ENCODE data around the gene SPDYE2B. TPM values are rescaled to one million over a fixed set of nuclear protein-coding genes. Genes with fewer than 3 reads are reported as not detected.
"Not testable (repeated sequence)": the region's sequence is repeated elsewhere in the genome, so short reads cannot be mapped to it uniquely, and the experiment has no call there.

Gene SPDYE2B
- polyA plus RNA-seq, 10 donors = 0.32 to 3.9 (median 1.7) TPM

DNA sequence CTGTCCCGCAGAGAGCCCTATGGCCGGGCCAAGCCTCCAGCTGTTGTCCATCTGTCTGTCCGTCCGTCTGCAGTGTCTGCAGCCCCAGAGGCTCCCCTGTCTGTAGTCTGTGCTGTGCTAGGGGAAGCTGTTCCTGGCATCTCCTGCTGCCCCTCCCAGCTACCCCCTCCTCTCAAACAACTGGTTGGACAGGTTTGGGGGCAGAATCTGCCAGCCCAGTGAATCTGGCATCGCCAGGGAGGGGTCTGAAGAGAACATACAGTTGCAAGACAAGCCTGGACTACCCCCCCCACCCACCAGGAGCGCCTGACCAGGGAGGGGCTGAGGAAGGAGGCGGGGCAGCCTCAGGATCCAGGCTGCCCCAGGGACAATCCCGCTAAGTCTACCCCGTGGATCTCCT is 7.4 kb upstream of the SPDYE2B start, which contains the start of gene UPK3BL1:
Gene UPK3BL1 (minus strand): TSS at position 101 of the 400 bp plus-strand sequence. CDS start 50 bp downstream, at position 51.
- not testable (repeated sequence) for DNase-seq

DNA sequence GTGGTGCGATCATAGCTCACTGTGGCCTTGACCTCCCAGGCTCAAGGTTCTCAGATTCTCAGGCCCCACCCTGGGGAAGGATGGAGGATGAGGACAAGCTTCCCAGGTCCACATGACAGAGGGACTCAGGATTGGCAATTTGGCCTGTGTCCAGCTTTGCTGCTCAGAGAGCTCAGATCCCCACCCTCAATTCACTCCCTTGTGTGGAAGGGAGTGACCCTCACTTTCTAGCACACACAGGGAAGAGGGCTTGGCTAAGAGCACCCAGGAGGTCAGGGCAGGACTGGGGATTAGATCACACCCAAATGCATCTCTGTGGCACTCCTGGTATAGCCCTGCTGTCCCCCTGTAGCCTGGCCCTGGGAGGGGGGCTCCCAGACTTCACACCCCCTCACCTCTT is 6.7 kb upstream of the SPDYE2B start:
- not testable (repeated sequence) for DNase-seq

DNA sequence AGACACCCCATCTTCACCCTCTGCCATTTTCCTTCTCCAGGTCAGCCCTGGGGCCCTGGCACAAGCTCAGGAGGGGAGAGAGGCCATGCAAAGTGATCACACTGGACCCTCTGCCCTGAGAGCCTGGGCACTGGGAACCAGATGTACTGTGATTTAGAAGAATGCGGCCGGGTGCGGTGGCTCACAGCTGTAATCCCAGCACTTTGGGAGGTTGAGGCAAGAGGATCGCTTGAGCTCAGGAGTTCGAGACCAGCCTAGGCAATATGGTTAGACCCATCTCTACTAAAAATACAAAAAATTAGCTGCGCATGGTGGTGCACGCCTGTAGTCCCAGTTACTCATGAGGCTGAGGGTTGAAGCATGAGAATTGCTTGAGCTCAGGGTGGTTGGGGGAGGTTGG is 2.3 kb upstream of the SPDYE2B start:
- DNase-seq = not testable (repeated sequence)

DNA sequence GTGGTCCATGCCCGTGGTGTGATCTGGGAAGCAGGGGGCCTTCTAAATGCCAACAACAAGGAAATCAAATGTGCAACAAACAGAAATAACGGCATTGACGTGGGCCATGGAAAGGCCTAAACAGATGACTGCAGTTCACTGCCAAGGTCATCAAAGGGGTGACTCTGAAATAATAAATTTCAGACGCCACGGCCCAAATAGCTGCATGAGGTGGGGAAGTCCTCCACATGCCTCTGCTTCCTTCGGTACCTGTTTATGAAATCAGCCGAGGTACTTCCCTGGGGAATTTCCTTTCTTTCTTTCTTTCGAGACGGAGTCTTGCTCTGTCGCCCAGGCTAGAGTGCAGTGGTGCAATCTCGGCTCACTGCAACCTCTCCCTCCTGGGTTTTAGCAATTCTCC is 14.6 kb downstream of the SPDYE2B start:
- DNase-seq = not testable (repeated sequence)

DNA sequence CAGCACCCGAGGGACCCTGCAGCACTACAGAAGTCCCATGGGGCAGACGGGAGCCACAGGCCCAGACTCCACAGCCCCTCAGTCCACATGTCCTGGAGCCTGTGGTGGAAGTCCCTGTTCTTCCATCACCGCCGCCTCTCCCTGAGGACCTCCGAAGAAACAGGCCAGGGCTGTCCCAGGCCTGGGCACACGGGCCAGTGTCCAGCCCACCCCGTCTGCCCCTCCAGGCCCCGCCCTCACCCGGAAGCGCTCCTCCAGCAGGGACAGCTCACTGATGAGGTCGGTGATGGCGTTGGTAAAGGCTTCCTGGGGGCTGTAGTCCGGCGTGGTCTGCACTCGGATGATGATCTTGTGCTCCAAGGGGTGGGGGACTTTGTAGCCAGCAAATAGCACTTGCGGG is 16.7 kb downstream of the SPDYE2B start:
- not testable (repeated sequence) for DNase-seq

DNA sequence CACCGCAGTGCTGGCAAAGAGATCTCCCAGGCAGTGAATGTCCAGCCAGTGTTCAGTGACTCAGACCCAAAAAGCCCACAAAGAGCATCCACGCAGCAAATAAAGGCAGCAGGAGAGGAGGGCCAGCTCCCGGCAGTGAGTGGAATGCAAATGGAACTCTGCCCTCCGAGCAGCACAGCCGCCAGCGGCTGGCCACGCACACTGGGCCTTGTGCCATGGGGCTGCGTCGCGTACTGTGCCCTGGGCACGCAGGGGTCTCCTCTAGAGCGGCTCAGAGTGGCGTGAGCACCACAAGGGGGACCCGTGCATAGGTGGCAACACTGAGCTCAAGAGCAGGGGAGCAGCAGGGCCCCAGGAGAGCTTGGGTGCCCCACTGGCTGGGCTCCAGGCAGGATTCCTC is 17.4 kb downstream of the SPDYE2B start:
- not testable (repeated sequence) for DNase-seq

DNA sequence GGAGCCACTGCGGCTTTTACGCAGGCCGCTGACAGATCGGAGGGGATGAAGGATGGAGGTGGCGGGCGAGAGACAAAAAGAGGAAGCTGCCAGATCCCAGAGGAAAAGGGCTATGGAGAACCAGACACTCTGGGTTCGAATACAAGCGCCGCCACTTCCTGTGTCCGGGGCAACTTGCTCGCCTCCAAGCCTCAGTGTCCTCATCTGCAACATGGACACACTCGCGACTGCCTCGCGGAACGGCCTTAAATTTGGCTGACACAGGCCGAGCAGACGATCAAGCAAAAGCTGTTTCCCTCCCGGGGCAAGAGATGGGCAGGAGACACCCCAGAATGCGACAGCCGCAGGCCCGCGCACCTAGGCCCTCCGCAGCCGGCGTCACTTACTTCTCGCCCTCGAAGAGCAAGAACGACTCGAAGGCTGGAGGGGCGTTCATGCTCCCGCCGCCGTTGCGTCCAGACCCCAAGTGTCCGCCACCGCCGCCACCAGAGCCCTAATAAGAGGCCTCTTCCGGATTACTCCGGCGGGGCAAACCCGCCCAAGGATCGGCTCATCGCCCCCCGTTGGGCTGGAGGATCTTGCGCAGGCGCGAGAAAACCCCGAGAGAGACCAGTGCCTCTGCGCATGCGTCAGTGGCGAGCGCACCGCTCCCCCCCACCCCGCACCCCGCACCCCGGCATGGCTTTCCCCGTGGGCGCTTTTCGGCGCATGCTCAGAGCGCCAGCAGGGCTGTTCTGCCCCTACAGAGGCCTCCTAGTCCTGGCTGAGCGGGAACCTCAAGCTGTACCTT is 21.2 kb downstream of the SPDYE2B start, which contains the start of gene POLR2J2:
Gene POLR2J2 (minus strand): TSS at position 498 of the 790 bp plus-strand sequence. CDS start 62 bp downstream, at position 436.
- DNase-seq = peak in 1 of 3 donors; percentile 85

DNA sequence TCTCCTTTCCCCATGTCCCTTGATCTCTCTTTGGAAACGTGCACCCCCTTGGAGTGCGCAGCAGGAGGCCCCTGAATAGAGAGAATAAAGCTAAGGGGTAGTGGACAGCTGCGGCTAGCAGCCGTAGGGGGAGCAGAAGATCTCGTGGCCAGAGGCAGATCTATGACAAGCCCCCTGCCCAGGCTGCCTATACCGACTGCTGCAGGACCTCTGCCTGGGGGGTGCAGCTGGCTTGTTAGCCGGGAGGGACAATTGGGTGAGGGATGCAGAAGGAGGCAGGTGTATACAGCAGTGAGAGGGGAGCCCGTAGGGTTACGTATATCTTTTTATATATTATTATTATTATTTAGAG is 21.8 kb downstream of the SPDYE2B start:
- DNase-seq = not testable (repeated sequence)

DNA sequence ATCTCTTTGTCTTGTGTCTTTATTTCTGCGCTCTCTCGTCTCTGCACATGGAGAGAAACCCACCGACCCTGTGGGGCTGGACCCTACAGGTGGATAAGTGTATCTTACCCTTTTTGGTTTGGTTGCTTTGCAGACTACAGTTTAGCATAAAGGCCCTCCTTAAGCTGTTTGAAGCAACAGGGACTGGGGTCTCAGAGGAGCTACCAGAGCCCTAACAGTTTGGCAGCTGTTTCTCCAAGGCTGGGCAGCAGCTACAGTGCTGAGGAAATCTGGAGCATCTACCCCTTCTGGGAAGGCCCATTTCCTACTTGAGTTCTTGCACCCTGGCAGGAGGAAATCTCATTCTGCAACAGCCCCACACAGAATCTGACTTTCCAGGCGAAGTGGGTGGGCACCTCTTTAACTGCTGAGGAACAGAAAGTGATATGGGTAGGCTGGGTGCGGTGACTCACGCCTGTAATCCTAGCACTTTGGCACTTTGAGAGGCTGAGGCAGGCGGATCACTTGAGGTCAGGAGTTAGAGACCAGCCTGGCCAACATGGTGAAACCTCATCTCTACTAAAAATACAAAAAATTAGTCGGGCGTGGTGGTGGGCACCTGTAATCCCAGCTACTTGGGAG is 23.4 kb downstream of the SPDYE2B start:
- DNase-seq = not testable (repeated sequence)

DNA sequence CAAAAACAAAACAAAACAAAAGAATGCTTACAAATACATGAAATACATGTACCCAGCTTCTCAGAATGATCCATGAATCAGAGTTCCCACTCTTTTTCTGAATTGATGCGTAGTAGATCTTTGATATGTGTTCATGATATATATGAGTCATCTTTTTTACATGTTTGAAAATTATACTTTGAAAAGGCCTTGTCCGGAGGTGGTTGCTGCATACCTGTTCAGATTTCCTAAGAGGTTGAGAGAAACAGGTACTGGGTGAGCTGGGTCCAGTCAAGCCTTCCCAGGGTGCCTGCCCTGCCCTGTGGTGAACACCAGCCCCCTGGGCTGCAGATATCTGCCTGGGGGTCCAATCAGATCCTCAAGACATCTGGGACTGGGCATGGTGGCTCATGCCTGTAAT is 25.4 kb downstream of the SPDYE2B start:
- not testable (repeated sequence) for DNase-seq

DNA sequence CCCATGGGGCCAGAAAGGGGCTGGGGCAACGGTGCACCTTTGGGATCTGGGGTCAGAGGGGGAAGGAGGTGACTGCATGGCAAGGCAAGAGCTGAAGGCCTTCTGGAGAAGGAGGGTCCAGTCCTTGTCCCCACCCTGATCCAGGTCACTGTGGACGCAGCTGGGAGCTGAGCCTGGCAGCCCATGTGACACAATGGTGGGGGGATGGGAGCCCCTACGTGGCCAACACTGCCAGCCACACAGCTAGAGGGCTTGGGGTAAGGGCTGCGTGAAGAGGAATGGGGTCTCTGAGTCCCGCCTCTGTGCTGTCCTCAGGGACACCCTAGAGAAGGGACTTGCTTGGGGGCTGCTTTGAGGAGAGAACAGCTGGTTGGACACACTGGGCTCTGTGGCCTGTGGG is 30.7 kb downstream of the SPDYE2B start:
- not testable (repeated sequence) for DNase-seq

DNA sequence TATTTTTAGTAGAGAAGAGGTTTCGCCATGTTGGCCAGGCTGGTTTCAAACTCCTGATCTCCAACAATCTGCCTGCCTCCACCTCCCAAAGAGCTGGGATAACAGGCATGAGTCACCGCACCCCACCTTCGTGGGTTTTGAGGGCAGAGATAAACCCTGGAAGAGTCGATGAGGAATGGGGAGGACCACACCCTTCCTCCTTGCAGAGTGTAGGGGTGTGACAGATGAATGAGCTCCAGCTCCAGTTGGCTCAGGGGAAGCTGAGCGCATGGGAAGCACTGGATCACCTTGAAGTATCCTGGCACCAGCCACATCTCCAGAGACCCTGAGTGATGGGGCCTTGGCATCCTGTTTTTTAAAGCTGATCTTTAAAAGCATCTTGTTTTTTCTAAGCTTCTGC is 32.4 kb downstream of the SPDYE2B start:
- not testable (repeated sequence) for DNase-seq

DNA sequence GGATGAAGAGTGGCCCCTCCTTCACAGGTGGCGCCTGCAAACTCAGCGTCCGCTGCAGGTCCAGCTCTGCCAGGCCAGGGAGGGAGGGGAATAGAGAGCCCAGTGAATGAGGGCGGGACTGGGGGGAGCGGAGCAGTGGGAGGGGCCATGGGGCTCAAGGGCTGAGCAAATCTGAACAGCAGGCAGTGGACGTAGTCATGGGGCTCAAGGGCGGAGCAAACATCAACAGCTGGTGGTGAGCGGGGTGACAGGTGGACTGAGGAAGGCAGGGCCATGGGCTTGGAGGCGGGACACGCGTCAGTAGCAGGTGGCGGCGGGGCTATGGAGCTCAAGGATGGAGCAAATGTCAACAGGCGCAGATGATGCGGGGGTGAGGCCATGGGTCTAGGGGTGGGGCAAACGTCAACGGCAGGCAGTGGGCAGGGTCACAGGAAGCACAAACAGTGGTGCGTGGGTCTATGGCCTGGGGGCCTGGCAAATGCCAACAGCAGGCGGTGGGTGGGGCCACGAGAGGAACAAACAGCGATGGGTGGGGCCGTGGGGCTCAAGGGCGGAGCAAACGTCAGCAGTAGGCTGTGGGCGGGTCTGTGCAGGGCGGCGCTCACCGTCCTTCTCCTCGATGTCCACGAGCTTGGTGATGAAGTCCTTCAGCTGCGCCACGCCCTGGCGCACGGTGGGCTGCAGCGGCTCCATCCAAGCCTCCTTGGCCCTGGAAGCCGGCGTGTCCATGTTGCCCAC is 38.3 kb downstream of the SPDYE2B start:
- not testable (repeated sequence) for DNase-seq

DNA sequence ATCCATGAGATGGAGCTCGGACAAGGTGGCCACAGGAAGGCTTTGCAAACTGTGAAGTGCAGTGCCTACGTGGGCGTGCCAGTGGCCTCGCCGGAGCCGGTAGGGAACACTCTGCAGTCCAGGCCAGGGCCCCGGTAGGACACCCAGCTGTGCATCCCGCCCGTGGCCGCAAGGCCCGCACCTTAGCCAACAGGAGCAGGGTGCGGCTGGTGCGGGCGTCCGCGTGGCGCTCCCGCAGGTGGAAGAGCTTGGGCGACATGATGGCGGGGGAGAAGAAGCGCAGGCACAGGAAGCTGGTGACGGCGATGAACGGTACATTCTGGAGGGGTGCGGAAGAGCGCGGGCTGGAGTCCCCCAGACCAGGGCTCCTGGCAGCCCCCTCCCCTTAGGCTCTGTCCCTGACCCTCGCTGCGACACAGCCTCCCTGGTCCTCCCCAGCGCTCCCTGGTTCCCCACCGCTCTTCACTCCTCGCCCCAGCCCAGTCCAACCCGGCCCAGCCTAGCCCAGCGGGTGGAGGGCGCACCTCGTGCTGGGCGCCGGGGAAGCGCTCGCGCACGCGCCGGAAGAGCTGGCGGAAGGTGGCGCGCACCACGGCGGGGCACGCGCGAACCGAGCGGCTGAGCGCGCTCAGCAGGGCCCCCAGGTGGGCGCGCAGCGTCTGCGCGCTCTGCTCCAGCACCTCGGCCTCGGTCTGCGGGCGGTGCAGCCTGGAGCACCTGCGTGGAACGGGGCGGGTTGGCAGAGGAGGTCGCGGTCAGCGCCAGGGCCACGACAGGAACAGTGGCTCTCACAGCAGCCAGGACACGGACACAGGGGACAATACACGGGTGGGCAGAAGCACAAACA is 39.5 kb downstream of the SPDYE2B start:
- DNase-seq = not testable (repeated sequence)

DNA sequence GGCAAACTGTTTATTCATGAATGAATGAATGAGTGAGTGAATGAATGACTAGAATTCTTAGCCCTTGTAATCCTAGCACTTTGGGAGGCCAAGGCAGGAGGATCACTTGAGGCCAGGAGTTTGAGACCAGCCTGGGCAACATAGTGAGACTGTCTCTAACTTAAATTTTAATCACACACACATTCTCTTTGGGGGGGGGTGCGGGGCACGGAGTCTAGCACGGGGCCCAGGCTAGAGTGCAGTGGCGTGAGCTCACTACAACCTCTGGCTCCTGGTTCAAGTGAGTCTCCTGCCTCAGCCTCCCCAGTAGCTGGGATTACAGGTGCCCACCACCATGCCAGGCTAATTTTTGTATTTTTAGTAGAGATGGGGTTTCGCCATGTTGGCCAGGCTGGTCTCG is 40.5 kb downstream of the SPDYE2B start:
- not testable (repeated sequence) for DNase-seq

DNA sequence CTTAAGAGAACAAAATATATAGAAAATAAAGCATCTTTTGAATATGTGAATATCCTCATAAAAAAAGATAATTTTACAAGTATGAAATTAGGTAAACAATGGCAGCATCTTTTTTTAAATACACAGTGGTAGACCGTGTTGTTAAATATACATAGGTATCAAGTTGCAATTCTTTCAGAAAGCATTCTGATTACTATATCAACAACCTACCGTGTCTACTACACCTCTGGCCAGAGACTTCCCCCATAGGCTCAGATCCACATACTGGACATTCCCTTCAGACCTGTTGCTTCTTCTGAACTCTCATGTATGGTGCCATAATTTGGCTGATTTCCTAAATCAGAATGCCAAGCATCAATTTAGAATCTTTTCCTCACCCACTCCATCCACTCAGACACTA is 43.9 kb downstream of the SPDYE2B start:
- not testable (repeated sequence) for DNase-seq

DNA sequence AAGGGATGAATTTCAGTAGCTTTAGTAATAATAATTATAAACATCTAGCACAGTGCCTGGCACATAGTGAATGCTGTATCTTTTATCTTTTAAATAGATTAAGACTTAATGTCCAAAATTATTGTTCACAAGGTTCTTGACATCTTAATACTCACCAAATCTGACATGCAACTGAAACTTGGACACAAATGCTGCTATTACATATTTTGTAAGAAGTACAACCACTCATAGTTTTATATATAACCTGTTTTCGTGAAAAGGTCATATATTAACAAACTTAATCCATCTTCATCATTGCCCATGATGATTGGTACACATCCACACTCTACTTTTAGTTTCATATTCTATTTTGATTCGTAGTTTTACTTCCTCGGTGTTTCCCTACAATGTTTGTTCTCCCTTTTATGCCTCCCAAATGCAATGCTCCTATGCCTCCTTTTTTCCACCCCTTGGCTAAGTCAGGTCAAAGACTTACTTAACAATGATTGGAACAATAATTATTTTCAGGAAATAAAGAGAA is 45.0 kb downstream of the SPDYE2B start:
- not testable (repeated sequence) for DNase-seq

DNA sequence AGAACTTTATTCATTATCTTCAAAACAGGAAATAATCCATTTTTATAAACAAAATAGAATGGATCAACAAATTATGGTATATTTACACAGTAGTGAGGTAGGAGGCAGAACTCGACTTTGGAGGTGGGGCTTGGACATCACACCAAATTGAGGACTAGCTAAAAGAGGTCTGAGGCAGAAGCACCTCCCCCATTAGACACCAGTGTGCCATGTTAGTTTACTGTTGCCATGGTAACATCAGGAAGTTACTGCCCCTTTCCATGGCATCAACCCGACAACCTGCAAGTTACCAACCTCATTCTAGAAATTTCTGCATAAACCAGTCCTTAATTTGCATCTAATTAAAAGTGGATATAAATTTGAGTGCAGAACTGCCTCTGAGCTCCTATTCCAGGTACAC is 45.9 kb downstream of the SPDYE2B start:
- DNase-seq = not testable (repeated sequence)

DNA sequence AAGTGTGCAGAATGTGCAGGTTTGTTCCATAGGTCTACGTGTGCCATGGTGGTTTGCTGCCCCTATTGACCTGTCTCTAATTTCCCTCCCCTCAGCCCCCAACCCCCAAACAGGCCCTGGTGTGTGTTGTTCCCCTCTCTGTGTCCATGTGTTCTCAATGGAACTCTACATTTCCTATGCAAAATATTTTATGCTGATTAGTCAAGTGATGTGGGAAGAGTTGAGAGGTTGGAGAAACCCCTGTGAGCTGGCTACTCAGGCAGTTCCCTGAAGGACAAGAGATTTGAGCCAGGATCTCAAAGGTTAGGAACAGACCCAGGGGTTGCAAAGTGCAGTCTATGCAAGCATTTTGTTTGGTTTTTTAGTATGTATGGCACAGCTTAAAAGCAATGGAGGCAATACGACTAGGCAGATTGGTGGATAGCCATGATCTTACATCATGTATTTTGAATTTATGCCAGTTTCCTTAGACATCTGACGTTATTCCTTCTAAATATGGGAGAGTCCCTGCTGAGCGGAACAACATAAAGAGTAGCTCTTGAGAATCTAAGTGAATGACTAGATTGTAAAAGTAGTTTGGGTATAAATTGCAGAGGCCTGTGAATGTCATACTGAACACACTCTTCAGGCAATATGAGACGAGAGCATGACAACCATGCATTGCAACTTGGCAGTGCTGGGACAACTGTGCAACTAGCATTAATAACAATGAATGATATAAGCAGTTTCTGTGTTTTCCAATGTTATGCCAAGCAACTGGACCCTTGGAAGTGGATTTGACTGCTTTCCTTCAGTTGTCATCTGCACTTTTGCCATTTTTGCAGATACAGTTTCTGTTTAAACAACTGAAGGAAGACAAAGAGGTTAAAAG is 47.8 kb downstream of the SPDYE2B start:
- DNase-seq = not testable (repeated sequence)
